Retinal pigment epithelial cell (primary cell): ENCODE measurements around the gene TOP2A.

ENCODE experiments used
- DNase-seq: peaks from one replicate; pipeline ENCODE4 v3.0.0-alpha.2; 2010; ENCODE audit warnings: low read depth
- H3K4me3 ChIP-seq: 2 replicates; pipeline ENCODE4 v1.5.1; 2011; ENCODE audit warnings: mild to moderate bottlenecking, low read length, control low read depth, moderate library complexity
- CTCF ChIP-seq: conservative IDR thresholded peaks from 2 replicates; pipeline ENCODE4 v1.5.1; 2011; ENCODE audit warnings: low read depth, low read length, control low read depth, inconsistent platforms

Gene TOP2A

GRCh38 chr17:40340880-40341807 lies 76.6 kb downstream of the TOP2A start:
- peak overlapping the region; percentile 87 for H3K4me3 ChIP-seq
- DNase-seq: no peak
- peak; percentile 8 for TF ChIP-seq CTCF

- peak overlapping the region; percentile 87 for H3K4me3 ChIP-seq
- DNase-seq: no peak
- no peak for TF ChIP-seq CTCF
Measured at GRCh38 chr17:40340327-40340726, 77.4 kb downstream of the TOP2A start.

GRCh38 chr17:40338941-40339649 lies 78.6 kb downstream of the TOP2A start:
- no peak for DNase-seq
- no peak for TF ChIP-seq CTCF
- H3K4me3 ChIP-seq: no peak overlapping the region
